GM12874 (cell line): ENCODE data around the gene HTRA3.

ENCODE experiments used
- TF ChIP-seq, protein P1 (sequence below): IDR thresholded peaks from 2 replicates; pipeline ENCODE4 v1.5.1; 2011; ENCODE audit warnings: low read depth, mild to moderate bottlenecking, control low read depth, low read length, moderate library complexity; ENCODE audit not compliant: insufficient read depth

HTRA3 gene

DNA sequence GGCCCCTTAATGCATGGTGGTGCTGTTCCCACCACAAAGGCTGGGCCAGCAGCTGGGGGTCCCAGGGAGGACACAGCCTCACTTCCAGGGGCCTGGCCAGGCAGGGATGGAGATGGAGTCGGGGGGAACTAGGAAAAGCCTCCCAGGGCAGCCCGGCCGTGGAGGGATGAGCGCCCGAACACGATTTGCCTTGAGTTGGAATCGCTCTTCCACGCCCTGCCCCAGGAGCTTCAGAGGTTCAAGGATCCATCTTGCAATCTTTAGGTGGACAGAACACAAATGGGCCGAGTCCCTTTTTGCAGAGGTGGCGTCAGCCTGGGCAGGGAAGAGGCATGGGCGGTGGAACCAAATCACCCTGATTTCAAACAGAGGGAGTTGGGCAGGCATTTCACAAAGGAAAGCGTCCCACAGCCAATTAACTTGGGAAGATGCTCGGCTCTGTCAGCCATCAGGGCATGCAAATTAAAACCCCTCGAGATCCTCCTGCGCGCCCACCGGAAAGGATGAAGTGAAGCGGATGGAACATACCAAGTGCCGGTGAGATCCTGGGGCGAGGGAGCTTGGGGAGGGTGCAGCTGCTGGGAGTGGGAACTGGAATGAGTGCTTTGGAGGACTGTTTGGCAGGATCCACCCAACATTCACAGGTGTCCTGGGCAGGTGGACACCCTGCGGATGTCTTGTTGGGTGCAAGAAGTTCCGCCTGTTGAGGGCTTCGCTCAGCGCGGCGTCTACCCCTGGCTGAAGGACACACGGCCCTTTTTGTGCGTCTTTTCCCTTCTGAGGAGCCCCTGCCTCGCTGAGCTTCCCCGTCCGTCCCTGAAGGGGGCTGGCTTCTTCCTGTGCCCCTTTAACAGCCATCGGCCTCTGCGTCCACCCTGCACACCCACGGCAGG is 75.7 kb downstream of the HTRA3 start:
- TF ChIP-seq, protein P1, sequence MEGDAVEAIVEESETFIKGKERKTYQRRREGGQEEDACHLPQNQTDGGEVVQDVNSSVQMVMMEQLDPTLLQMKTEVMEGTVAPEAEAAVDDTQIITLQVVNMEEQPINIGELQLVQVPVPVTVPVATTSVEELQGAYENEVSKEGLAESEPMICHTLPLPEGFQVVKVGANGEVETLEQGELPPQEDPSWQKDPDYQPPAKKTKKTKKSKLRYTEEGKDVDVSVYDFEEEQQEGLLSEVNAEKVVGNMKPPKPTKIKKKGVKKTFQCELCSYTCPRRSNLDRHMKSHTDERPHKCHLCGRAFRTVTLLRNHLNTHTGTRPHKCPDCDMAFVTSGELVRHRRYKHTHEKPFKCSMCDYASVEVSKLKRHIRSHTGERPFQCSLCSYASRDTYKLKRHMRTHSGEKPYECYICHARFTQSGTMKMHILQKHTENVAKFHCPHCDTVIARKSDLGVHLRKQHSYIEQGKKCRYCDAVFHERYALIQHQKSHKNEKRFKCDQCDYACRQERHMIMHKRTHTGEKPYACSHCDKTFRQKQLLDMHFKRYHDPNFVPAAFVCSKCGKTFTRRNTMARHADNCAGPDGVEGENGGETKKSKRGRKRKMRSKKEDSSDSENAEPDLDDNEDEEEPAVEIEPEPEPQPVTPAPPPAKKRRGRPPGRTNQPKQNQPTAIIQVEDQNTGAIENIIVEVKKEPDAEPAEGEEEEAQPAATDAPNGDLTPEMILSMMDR: no peak

DNA sequence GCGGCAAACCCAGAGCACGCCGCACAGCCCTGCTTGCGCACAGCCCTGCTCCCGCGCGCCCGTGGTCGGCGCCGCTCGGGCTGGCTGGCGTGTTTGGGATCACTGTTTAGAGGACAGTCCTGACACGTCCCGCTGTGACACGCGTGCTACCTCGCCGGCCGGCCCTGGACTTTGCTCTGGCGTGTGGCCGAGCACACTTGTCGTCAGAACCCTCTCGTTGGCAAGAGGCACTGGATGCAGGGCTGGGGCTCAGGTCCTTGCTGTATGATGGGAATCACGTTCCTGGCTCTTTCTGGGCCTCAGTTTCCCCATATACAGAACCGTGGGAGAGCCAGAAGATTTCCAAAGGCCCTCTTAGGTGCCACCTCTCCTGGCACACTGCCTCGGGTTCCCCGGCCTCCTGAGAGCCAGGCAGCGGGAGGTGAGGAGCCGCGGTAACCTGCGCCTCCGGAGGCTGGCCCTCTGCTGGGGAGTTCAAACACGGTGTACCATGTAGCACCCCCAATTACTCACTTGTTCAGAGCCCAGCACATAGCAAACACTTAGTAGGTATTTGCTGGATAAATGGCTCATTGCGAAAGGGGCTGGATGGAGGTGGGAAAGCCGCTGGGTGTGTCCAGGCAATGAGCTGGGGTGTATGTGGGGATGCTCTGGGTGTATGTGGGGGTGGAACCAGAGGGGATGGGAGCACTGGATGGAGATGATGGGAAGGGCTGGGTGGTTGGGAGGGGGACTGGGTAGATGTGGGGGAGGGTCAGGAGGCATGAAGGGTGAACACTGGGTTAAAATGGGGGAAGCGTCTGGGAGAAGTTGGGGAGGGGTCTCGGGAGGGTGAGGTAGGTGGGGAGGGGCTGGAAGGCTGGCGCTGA is 76.6 kb downstream of the HTRA3 start:
- TF ChIP-seq, protein P1: no peak

DNA sequence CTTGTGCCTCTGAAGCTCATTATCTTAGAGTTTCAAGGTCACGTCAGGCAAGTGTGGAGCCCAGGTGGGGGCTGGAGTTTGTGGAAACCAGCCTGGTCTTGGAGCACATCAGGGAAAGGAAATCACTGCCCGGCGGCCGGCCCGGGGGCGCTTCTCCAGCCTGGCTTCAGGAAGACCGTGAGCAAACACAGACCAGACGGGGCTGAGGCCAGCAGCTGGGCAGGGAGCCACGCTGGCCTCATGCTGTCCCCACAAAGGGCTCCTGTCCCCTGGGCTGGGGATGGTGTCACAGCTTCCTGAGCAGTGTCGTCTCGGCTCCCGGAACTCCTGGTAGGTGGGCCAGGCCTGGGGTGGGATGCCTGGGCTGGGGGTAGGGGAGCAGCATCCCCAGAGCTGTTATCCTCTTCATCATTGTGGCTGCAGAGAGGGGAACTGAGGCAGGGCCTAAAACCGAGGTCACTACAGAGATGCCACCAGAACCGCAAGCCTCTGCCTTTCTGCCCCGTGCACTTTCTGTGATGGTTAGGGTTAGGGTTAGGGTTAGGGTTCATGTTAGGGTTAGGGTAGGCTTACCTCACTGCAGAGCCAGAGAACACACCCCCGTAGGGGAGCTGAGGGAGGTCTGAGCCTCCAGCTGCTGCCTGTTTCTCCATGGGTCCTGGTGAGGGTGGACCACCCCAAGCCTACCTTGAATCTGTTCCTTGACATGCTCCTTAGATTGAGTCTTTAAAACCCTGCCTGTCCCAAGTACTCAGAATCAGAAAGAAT is 77.5 kb downstream of the HTRA3 start:
- TF ChIP-seq, protein P1: no peak

DNA sequence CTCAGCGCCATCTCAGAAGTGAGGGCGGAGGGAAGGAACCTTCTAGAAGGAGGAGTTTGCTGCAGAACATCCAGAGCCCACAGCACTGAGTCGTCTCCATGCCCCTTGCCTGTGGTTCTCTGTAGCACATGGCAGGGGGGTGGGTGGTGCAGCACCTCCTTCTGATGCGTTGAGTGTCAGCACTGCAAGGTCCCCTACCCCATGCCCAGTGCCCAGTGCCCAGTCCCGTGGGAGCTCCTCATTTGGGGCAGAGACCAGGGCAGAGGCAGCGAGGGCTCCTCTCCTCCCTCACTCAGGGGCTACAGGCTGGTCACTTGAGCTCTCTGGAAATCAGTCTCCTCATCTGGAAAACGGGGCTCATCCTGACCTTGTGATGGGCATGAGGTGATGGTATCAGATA is 78.1 kb downstream of the HTRA3 start:
- TF ChIP-seq, protein P1: no peak

DNA sequence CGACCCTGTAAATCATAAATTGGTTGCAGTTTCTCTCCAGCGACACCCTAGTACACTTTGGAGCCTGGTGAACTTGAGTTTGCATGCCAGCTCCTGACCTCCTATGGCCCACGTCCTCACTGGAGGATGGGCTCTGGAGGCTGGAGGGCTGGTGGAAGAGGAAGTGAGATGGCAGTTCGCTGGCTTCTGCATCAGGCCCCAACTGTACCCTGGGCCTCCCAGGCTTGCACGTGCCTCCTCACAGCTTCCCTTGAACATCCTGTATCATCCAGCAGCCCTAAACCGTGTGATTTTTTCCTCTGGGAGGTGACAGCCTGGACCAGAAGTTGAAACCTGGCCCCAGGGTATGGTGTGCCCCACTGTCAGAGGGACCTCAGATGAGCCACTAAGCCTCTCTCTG is 78.5 kb downstream of the HTRA3 start:
- TF ChIP-seq, protein P1: no peak

DNA sequence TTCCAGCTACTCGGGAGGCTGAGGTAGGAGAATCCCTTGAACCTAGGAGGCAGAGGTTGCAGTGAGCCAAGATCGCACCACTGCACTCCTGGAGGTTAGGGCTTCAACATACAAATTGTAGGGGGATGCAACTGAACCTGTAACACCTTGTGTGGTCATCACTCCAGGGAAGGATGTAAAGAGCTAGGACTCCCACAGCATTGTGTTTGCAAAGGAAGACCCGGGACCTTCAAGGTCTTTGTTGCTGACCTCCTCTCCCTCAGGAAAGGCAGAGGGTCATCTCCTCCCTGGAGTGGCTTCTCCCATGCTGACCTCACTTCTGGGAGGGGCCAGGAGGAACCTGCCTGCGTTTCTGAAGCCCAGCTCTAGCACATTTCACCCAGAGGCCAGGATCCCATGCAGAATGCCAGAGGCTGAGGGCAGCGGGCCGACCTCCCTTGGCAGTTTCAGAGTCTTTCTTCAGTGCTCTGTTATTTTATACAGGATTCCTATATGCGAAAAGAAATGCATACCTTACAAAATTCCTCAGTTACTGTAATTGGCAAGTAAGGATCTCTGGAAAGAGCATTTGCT is 80.2 kb downstream of the HTRA3 start:
- TF ChIP-seq, protein P1: no peak
